Coronary artery (tissue), 2 donors: Measurements from ENCODE around the gene TNIP2.
A peak's percentile ranks its signal among the peaks of the same experiment; 100 is the strongest.

Experiments used
- DNase-seq: peaks from one replicate; pipeline ENCODE4 v3.0.0-alpha.2; 2017; ENCODE audit warnings: low spot score
- H3K27ac ChIP-seq, 2 donors: fragments of 200-600 bp; sonication (generic); one replicate each; pipeline ENCODE4 v1.5.1; 2016 to 2019
- H3K4me3 ChIP-seq: fragments of 200-600 bp; sonication (generic); 2 replicates; pipeline ENCODE4 v1.5.1; 2016; ENCODE audit warnings: mild to moderate bottlenecking, moderate library complexity
- CTCF ChIP-seq: fragments of 200-600 bp; sonication (generic); IDR thresholded peaks from one replicate; pipeline ENCODE4 v1.5.1; 2019; ENCODE audit warnings: antibody characterized with exemption

The TNIP2 gene

DNA sequence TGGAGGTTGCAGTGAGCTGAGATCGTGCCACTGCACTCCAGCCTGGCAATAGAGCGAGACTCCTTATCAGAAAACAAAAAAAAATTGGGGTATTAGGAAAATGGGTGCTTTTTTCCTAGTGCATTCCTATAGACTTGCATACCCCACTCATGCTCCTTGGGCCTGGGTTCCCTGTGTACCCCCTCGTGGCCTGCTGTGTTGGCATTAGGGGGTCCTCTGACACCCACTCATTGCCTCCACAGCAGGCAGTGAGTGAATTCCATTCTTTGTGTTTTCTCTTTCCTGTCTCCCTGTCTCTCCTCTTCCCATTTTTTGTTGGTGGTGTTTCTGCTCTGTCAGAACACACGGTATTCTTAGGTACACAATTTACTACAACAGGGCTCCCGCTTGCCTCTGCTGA, 42.8 kb downstream of the TNIP2 start:
- peak overlapping the region in 1 of 2 donors; percentile 1 for H3K27ac ChIP-seq
- DNase-seq = no peak
- no peak overlapping the region for H3K4me3 ChIP-seq
- no peak for TF ChIP-seq CTCF

GRCh38 chr4:2712261-2712842, 43.8 kb downstream of the TNIP2 start:
- H3K27ac ChIP-seq = no peak overlapping the region
- TF ChIP-seq CTCF = no peak
- no peak for DNase-seq

GRCh38 chr4:2702770-2703169, 53.4 kb downstream of the TNIP2 start:
- H3K27ac ChIP-seq = no peak overlapping the region
- TF ChIP-seq CTCF = no peak

More at GRCh38 chr4:2712261-2712842, 43.8 kb downstream of the TNIP2 start:
- no peak overlapping the region for H3K4me3 ChIP-seq

DNA sequence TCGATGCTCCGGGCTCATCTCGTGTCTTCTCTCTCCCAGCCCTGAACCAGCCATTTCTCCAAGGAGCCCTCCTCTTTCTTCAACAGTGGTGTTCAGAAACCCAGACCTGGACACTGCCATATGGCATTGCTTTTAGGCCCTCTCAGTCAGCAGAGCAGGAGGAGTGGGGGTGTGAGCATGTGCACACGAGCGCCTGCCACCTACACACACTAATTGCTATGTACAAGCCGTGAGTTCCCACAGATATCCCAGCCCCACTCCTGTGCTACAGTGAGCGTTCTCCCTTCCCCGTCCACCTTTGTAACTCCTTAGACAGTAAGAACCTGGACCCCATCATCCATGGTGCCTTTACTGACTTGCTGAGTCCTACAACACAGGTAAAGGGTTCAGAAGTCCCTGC, 53.8 kb downstream of the TNIP2 start:
- no peak for TF ChIP-seq CTCF
- no peak for DNase-seq
- Histone ChIP-seq H3K27ac (no peak overlapping the region), H3K4me3 (no peak overlapping the region)

More at GRCh38 chr4:2702770-2703169, 53.4 kb downstream of the TNIP2 start:
- H3K4me3 ChIP-seq = no peak overlapping the region
- no peak for DNase-seq

- Histone ChIP-seq H3K27ac (no peak overlapping the region), H3K4me3 (no peak overlapping the region)
- DNase-seq = no peak
- no peak for TF ChIP-seq CTCF
These were observed 56.1 kb downstream of the TNIP2 start for GRCh38 chr4:2700031-2700430.

DNA sequence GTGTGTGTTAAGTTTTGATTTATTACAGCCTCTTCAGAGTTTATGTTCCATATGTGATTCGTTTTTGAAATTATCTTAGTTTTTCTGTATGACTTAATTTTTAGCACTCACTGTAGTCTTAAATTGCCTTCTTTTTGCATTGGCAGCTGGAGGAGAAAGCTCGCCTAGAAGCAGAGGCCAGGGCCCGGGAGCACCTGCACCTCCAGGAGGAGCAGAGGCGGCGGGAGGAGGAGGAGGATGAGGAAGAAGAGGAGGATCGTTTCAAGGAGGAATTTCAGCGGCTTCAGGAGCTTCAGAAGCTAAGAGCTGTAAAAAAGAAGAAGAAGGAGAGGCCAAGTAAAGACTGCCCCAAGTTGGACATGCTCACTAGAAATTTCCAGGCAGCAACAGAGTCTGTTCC, 56.6 kb downstream of the TNIP2 start:
- DNase-seq = no peak
- Histone ChIP-seq H3K27ac (no peak overlapping the region), H3K4me3 (no peak overlapping the region)
- TF ChIP-seq CTCF = no peak

DNA sequence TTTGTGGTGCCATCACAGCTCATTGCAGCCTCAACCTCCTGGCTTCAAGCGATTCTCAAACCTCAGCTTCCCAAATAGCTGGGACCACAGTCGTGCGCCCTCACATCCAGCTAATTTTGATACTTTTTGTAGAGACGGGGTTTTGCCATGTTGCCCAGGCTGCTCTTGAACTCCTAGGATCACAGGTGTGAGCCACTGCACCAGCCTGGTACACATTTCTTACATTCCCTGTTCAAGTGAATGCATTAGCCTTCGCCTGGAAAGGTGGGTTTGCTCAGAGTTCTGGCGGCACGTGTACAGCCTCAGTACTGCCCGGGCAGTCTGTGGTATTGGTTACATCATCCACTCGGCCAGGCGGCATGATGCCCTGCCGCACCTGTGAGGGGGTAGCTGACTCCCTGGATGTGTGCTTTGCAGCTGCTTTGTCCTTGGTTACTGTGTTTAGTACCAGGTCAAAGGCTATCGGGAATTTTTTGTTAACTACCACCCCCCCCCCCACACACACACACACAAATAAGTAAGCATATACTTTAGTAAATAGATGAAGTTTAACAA, 57.1 kb downstream of the TNIP2 start:
- Histone ChIP-seq H3K4me3 (no peak overlapping the region), H3K27ac (no peak overlapping the region)
- no peak for DNase-seq
- no peak for TF ChIP-seq CTCF
